ENCODE measurements around the gene PIK3CG. TPM values are rescaled to one million over a fixed set of nuclear protein-coding genes. Genes with fewer than 3 reads are reported as not detected.

PIK3CG gene
- total and polyA plus RNA-seq, 2 donors (not counting 1 experiment from before 2014, with no cell fraction given) = 0.09 TPM; not detected in 1

DNA sequence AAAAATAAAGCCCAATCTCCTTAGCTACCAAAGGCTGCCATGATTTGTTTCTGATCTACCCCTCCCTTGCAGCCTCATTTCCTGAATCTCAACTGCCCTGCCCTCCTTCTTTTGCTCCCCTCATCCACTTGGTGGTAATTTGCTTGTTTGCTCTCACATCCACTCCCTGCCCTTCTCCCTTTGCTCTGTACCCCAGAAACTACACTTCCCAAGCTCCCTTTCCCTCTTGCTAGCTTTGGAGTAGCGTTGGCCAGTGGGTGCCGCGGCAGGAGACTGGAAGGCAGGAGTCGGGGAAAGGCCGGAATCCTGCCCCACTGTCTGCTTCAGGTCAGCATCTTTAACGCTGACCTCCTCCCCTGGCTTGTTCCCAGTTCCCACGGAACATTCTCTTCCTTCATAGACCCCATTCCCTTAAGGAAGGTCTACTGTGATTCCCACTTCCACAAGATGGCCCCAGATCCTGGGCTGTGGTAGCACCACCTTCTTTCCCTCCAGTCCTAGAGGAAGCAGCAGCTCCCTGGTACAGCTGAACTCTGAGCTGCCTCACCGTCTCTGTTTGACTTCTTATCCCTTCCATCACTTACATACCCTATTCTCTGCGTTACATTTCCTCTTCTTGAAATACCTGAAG, 79.1 kb downstream of the PIK3CG start:
- TF ChIP-seq, protein P1, sequence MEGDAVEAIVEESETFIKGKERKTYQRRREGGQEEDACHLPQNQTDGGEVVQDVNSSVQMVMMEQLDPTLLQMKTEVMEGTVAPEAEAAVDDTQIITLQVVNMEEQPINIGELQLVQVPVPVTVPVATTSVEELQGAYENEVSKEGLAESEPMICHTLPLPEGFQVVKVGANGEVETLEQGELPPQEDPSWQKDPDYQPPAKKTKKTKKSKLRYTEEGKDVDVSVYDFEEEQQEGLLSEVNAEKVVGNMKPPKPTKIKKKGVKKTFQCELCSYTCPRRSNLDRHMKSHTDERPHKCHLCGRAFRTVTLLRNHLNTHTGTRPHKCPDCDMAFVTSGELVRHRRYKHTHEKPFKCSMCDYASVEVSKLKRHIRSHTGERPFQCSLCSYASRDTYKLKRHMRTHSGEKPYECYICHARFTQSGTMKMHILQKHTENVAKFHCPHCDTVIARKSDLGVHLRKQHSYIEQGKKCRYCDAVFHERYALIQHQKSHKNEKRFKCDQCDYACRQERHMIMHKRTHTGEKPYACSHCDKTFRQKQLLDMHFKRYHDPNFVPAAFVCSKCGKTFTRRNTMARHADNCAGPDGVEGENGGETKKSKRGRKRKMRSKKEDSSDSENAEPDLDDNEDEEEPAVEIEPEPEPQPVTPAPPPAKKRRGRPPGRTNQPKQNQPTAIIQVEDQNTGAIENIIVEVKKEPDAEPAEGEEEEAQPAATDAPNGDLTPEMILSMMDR (conservative IDR thresholded peaks at IDR 0.05 in 1 of 2, IDR thresholded peaks at IDR 0.05 in 1 of 2; ENCODE audit: low read depth in 1 of 2, low read length in 2 of 2) = no peak
- no peak for TF ChIP-seq EZH2 (IDR thresholded peaks at IDR 0.05; ENCODE audit: low read length, missing control alignments)
- Histone ChIP-seq H3K36me3 (ENCODE audit: control insufficient read depth, insufficient read depth, low read length) (no peaks in the 10 kb centered on the region), H3K4me2 (ENCODE audit: extremely low read depth, insufficient read depth, low read length) (no peak overlapping the region), H3K9ac (ENCODE audit: insufficient read depth, low read length) (no peak overlapping the region), H3K9me3 (ENCODE audit: control insufficient read depth, insufficient read depth, low read depth, low read length) (no peaks in the 10 kb centered on the region), H3K4me3 (replicated peaks in 1 of 4; ENCODE audit: control extremely low read depth in 1 of 4, insufficient read depth in 1 of 4, low read depth in 3 of 4, low read length in 4 of 4) (no peak overlapping the region), H3K27ac (ENCODE audit: insufficient read depth, low read length) (no peak overlapping the region), H2AFZ (ENCODE audit: low read length) (no peak overlapping the region), H3K4me1 (ENCODE audit: control insufficient read depth, extremely low read depth, insufficient read depth, low read length) (no peaks in the 10 kb centered on the region), H3K79me2 (ENCODE audit: control insufficient read depth, insufficient read depth, low read length) (no peaks in the 10 kb centered on the region), H4K20me1 (ENCODE audit: control insufficient read depth, extremely low read depth, insufficient read depth, low read length) (no peaks in the 10 kb centered on the region), H3K27me3 (ENCODE audit: control insufficient read depth, insufficient read depth, low read length) (no peaks in the 10 kb centered on the region)
- no peak for DNase-seq (ENCODE audit: low read depth in 2 of 2)

DNA sequence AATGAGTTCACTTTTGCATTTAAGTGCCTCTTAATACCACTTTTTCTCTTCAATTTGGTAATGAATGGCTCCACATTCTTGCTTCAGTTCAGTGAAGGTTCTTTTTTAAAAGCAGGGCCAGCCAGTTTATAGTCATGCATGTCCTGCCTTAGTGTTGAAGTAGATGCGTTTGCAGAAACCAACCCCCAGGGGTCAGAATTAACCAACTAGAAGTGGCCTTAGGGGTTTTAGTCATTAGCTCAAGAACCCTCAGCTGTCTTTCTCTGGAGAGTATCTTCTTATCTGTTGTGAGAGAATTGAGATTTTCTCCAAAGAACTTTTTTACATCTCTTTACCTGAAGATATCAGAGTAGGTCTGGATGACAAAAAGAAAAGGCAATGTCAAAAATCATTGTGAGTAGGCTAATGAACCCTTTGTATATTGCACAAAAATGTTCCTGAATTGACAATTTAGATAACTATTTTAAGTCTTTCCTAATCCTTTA, 82.2 kb downstream of the PIK3CG start:
- no peak overlapping the region for H3K9ac ChIP-seq (ENCODE audit: insufficient read depth, low read length)
- H3K4me1 ChIP-seq (ENCODE audit: control insufficient read depth, extremely low read depth, insufficient read depth, low read length) = no peaks in the 10 kb centered on the region
- no peaks in the 10 kb centered on the region for H3K36me3 ChIP-seq (ENCODE audit: control insufficient read depth, insufficient read depth, low read length)
- H2AFZ ChIP-seq (ENCODE audit: low read length) = no peak overlapping the region
- peak; percentile 57 to 86 for DNase-seq (ENCODE audit: low read depth in 2 of 2)
- no peak overlapping the region for H3K4me3 ChIP-seq (replicated peaks in 1 of 4; ENCODE audit: control extremely low read depth in 1 of 4, insufficient read depth in 1 of 4, low read depth in 3 of 4, low read length in 4 of 4)
- no peaks in the 10 kb centered on the region for H3K9me3 ChIP-seq (ENCODE audit: control insufficient read depth, insufficient read depth, low read depth, low read length)
- no peaks in the 10 kb centered on the region for H3K79me2 ChIP-seq (ENCODE audit: control insufficient read depth, insufficient read depth, low read length)
- H3K4me2 ChIP-seq (ENCODE audit: extremely low read depth, insufficient read depth, low read length) = no peak overlapping the region
- H3K27me3 ChIP-seq (ENCODE audit: control insufficient read depth, insufficient read depth, low read length) = peaks cover under 1% of the 10 kb centered on the region
- no peak for TF ChIP-seq EZH2 (IDR thresholded peaks at IDR 0.05; ENCODE audit: low read length, missing control alignments)
- TF ChIP-seq, protein P1 (conservative IDR thresholded peaks at IDR 0.05 in 1 of 2, IDR thresholded peaks at IDR 0.05 in 1 of 2; ENCODE audit: low read depth in 1 of 2, low read length in 2 of 2) = peak; percentile 74 to 86
- no peak overlapping the region for H3K27ac ChIP-seq (ENCODE audit: insufficient read depth, low read length)
- H4K20me1 ChIP-seq (ENCODE audit: control insufficient read depth, extremely low read depth, insufficient read depth, low read length) = no peaks in the 10 kb centered on the region

DNA sequence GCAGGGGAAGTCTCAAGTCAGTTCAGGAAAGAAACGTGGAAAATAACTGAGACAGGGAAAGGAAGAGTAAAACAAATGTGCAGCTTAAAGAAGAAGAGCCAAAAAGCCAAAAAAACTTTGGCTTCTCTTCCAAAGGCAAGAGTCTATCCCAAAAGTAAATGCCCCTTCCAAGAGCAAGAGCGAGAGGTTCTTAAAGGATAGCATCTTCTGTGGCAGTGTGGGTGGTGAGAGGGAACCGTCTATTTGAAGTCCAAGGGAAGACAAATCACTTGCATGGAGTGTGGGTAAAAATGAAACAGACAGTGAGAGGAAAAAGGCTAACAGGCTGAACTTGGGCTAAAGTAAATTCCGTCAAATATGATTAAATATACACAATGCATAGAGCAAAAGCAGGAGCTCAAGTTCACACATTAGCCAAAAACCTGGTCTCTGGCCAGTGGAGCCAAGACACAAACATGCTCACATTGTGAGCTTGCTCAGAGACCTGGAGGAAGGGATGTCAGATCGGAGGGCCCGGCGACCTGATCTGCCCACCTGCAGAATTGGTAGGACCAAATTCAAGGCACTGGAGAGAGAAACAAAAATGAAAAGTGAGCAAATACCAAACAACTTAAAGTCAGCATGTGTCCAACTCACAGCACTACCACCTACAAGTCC, 87.0 kb downstream of the PIK3CG start:
- peak in 1 of 2 donors; percentile 3 for DNase-seq (ENCODE audit: low read depth in 2 of 2)
- H3K4me3 ChIP-seq (replicated peaks in 1 of 4; ENCODE audit: control extremely low read depth in 1 of 4, insufficient read depth in 1 of 4, low read depth in 3 of 4, low read length in 4 of 4) = no peak overlapping the region
- no peak overlapping the region for H3K4me2 ChIP-seq (ENCODE audit: extremely low read depth, insufficient read depth, low read length)
- no peaks in the 10 kb centered on the region for H4K20me1 ChIP-seq (ENCODE audit: control insufficient read depth, extremely low read depth, insufficient read depth, low read length)
- H3K79me2 ChIP-seq (ENCODE audit: control insufficient read depth, insufficient read depth, low read length) = no peaks in the 10 kb centered on the region
- H3K27ac ChIP-seq (ENCODE audit: insufficient read depth, low read length) = no peak overlapping the region
- H2AFZ ChIP-seq (ENCODE audit: low read length) = no peak overlapping the region
- H3K27me3 ChIP-seq (ENCODE audit: control insufficient read depth, insufficient read depth, low read length) = peaks cover 6% of the 10 kb centered on the region
- TF ChIP-seq EZH2 (IDR thresholded peaks at IDR 0.05; ENCODE audit: low read length, missing control alignments) = no peak
- TF ChIP-seq, protein P1 (conservative IDR thresholded peaks at IDR 0.05 in 1 of 2, IDR thresholded peaks at IDR 0.05 in 1 of 2; ENCODE audit: low read depth in 1 of 2, low read length in 2 of 2) = no peak
- H3K9ac ChIP-seq (ENCODE audit: insufficient read depth, low read length) = no peak overlapping the region
- H3K4me1 ChIP-seq (ENCODE audit: control insufficient read depth, extremely low read depth, insufficient read depth, low read length) = no peaks in the 10 kb centered on the region
- no peaks in the 10 kb centered on the region for H3K9me3 ChIP-seq (ENCODE audit: control insufficient read depth, insufficient read depth, low read depth, low read length)
- H3K36me3 ChIP-seq (ENCODE audit: control insufficient read depth, insufficient read depth, low read length) = no peaks in the 10 kb centered on the region

Measured in fibroblast of lung (primary cell).